MCF 10A (cell line): Measurements from ENCODE around the gene BARX1. TPM values are rescaled to one million over a fixed set of nuclear protein-coding genes. Genes with fewer than 3 reads are reported as not detected.

Source experiments
- BruUV-seq: library from RNA; stranded (reverse); fragments of 400-500 nt; replicated peaks from 2 replicates; lab custom pipeline; 2021; lab: Mats Ljungman, UMichigan
- CTCF ChIA-PET: fragments of 300-600 bp; sonication (Branson Sonifier 250); formaldehyde crosslinking; extraction: SDS; loops from one replicate; lab custom pipeline; 2021; ENCODE audit warnings: antibody characterized with exemption, inconsistent platforms; lab: Yijun Ruan, JAX
- POLR2A ChIA-PET: fragments of 300-600, 350-650 bp; sonication (Branson Sonifier 250); formaldehyde crosslinking; extraction: SDS; loops from one replicate; lab custom pipeline; 2020; ENCODE audit warnings: antibody characterized with exemption, inconsistent platforms; lab: Yijun Ruan, JAX
- DNase-seq: peaks from one replicate; pipeline ENCODE4 v3.0.0-alpha.2; 2018; ENCODE audit not compliant: unreplicated experiment
- H3K27ac Mint-ChIP-seq: one replicate; pipeline ENCODE4 v1.8.0; 2022; ENCODE audit warnings: mild to moderate bottlenecking, low read depth, mixed read lengths; ENCODE audit not compliant: unreplicated experiment
- H3K27me3 Mint-ChIP-seq: one replicate; pipeline ENCODE4 v1.8.0; 2022; ENCODE audit warnings: mixed read lengths; ENCODE audit not compliant: insufficient read depth, unreplicated experiment
- H3K36me3 Mint-ChIP-seq: one replicate; pipeline ENCODE4 v1.8.0; 2022; ENCODE audit warnings: mild to moderate bottlenecking, moderate library complexity, mixed read lengths; ENCODE audit not compliant: insufficient read depth, unreplicated experiment
- H3K4me1 Mint-ChIP-seq: one replicate; pipeline ENCODE4 v1.8.0; 2022; ENCODE audit warnings: mixed read lengths; ENCODE audit not compliant: insufficient read depth, unreplicated experiment
- H3K4me3 Mint-ChIP-seq: one replicate; pipeline ENCODE4 v1.8.0; 2022; ENCODE audit warnings: mild to moderate bottlenecking, moderate library complexity, mixed read lengths; ENCODE audit not compliant: unreplicated experiment
- H3K9me3 Mint-ChIP-seq: one replicate; pipeline ENCODE4 v1.8.0; 2022; ENCODE audit warnings: mixed read lengths; ENCODE audit not compliant: unreplicated experiment
- intact Hi-C: fragments of 100-400 bp; cut with micrococcal nuclease; formaldehyde crosslinking; loops from 2 replicates; pipeline ENCODE4 v1.14.1; 2022
- total RNA-seq: library from RNA; stranded (reverse); gene quantifications from 2 replicates; pipeline ENCODE4 v1.2.3, GENCODE V29; 2022
- TF ChIP-seq, protein P1 (sequence below): fragments of 200-600 bp; IDR thresholded peaks from one replicate; pipeline ENCODE4 v1.8.0; 2022; ENCODE audit warnings: antibody characterized with exemption, mild to moderate bottlenecking; ENCODE audit not compliant: unreplicated experiment

BARX1 gene
- total RNA-seq, 1 experiment from 2014 or later: 0.23 TPM

DNA sequence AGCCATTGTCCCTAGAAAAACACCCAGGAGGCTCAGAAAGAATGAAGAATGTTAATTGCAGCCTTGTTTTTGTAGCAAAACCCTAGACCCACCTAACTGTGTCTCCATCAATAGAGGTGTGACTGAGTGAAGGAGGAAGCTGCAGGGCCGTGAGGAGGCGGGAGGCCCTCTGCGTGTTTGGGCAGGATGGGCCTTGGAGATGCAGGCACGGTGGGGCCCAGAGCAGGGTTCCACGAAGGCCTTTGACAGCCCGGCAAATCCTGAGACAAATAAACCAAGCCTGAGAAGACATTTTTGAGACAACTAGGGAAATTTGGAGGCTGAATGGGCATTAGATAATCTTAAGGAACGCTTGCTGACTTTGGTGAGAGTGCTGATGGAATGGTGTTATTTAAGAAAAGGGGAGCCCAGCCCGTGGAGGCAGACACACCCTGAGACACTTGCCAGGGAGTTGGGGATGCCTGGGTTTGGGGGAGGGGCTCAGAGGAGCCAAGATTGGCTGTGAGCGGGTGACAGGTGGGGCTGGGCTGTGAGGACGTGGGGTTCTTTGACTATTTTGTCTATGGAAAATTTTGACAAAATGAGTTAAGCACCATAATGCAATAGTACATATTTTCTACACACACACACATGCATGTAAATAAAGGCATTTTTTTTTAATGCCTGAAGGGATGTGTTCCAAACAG lies 48.8 kb downstream of the BARX1 start:
- POLR2A ChIA-PET: no interaction called here
- TF ChIP-seq, protein P1, sequence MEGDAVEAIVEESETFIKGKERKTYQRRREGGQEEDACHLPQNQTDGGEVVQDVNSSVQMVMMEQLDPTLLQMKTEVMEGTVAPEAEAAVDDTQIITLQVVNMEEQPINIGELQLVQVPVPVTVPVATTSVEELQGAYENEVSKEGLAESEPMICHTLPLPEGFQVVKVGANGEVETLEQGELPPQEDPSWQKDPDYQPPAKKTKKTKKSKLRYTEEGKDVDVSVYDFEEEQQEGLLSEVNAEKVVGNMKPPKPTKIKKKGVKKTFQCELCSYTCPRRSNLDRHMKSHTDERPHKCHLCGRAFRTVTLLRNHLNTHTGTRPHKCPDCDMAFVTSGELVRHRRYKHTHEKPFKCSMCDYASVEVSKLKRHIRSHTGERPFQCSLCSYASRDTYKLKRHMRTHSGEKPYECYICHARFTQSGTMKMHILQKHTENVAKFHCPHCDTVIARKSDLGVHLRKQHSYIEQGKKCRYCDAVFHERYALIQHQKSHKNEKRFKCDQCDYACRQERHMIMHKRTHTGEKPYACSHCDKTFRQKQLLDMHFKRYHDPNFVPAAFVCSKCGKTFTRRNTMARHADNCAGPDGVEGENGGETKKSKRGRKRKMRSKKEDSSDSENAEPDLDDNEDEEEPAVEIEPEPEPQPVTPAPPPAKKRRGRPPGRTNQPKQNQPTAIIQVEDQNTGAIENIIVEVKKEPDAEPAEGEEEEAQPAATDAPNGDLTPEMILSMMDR: no peak
- CTCF ChIA-PET: no interaction called here

DNA sequence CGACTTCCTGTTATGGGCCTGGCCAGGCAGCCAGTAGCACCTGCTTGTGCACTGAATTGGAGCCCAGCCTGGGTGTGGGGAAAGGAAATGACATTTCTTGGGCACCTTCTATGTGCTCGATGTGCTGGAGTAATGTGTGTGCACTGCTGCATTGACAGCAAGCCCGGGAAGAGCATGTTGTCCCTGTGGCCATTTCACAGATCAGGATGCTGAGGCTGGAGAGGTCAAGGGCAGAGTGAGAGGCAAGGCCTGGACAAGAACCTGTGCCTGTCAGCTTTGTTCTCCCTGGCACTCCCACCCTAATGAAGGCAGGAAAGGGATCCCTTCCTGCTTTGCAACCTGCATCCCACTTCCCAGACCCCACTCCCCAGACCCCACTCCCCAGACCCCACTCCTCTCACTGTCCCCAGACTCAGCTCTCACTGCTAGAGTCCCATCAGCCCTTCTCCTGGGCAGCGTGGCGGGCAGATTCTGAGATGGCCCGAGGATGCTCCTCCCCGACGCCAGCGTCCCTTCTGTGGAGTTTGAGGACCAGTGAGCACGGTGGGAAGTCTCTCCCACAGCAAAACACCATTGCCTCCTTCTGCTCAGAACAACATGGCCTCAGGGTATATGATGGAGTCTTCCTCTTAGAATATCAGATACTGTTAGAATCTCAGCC lies 49.6 kb downstream of the BARX1 start:
- TF ChIP-seq, protein P1: no peak
- Mint-ChIP-seq H3K4me3 (no peak overlapping the region), H3K27ac (no peak overlapping the region), H3K27me3 (peaks cover 28% of the 10 kb centered on the region), H3K36me3 (no peaks in the 10 kb centered on the region), H3K4me1 (no peaks in the 10 kb centered on the region), H3K9me3 (no peaks in the 10 kb centered on the region)
- ChIA-PET CTCF (no interaction called here), POLR2A (no interaction called here)
- BruUV-seq: no TSS peak
- no peak for DNase-seq
- intact Hi-C loops: no loop called here

More for the DNA sequence above, 48.8 kb downstream of the BARX1 start:
- no peak overlapping the region for H3K27ac Mint-ChIP-seq
- peaks cover 21% of the 10 kb centered on the region for H3K27me3 Mint-ChIP-seq
- intact Hi-C loops: no loop called here
- DNase-seq: no peak
- H3K36me3 Mint-ChIP-seq: no peaks in the 10 kb centered on the region
- no peaks in the 10 kb centered on the region for H3K4me1 Mint-ChIP-seq
- no TSS peak for BruUV-seq
- H3K4me3 Mint-ChIP-seq: no peak overlapping the region
- H3K9me3 Mint-ChIP-seq: no peaks in the 10 kb centered on the region

DNA sequence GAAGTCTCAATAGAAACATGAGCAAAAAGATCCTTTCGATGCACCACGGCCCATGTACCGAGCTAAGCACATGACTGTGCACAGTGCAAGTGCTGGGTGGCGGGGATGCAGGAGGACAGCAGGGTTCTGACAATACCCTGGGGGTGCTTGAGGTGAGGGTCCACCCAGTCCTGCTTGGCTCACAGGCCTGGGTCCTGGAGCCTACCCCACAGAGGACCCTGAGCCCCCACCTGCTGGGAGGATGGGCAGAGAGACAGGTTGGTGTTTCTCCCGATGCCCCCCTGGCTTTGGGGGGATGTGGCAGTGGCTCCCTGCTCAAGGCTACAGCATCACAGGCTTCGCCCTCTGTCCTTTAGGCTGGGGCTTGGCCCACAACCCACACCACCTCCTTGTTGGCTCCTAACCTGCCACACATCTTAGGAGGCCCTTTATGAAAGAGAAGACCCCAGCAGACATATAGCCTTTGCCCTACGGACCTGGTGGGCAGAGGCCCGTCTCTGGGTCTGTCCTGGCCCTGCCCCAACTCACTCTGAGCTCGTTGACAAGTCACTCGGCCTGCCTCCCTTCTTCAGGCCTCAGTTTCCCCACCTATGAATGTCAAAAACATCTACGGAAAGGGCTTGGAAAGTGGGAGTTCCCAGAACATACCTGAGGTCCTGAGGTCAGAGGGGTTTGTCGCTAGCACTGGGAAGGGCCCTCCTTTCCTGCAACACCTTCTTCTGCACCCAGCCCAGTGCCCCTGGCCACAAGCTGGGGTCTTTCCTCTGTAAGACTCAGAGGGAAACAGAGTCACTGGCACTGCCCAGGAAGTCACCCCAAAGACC lies 50.3 kb downstream of the BARX1 start:
- Mint-ChIP-seq H3K4me3 (no peak overlapping the region), H3K27me3 (peaks cover 30% of the 10 kb centered on the region), H3K4me1 (no peaks in the 10 kb centered on the region), H3K36me3 (no peaks in the 10 kb centered on the region), H3K27ac (no peak overlapping the region), H3K9me3 (no peaks in the 10 kb centered on the region)
- intact Hi-C loops: no loop called here
- DNase-seq: no peak
- BruUV-seq: no TSS peak
- ChIA-PET POLR2A (no interaction called here), CTCF (no interaction called here)
- TF ChIP-seq, protein P1: no peak
